Peyer's patch (tissue), 4 donors: ENCODE data around the gene PABPC1L.

Experiments
- CTCF ChIP-seq, 6 experiments: fragments of 450-650 bp in 4 of 6; fragments of 200-600 bp in 2 of 6; sonication (generic) in 1 of 6; IDR thresholded peaks; one replicate each; pipeline ENCODE4 v1.5.1; 2017 to 2019; ENCODE audit warnings: antibody characterized with exemption in 6 of 6, mild to moderate bottlenecking in 3 of 6, moderate library complexity in 1 of 6
- POLR2A ChIP-seq, 2 donors: fragments of 450-650 bp; IDR thresholded peaks; one replicate each; pipeline ENCODE4 v1.5.1; 2017; ENCODE audit warnings: antibody characterized with exemption in 2 of 2, mild to moderate bottlenecking in 2 of 2, moderate library complexity in 2 of 2

DNA sequence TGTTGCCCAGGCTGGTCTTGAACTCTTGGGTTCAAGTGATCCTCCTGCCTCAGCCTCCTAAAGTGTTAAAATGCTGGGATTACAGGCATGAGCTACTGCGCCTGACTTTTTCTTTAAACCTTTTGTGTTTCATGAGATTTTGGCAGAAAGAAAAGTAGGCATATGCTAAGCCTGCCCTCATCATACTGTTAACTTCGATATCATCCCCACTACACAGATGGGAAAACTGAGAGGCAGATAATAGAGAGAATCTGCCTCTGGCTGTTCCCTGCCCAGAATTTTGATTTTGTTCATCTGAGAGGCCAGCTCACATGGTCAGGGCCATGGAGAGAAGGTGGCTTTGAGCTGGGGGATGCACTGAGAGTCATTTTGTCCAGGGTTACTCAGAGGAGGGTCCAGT is 7.5 kb downstream of the PABPC1L start:
- TF ChIP-seq CTCF (IDR thresholded peaks at IDR 0.05) (no peak), POLR2A (IDR thresholded peaks at IDR 0.05) (no peak)
